ENCODE results near the gene RER1. TPM values are rescaled to one million over a fixed set of nuclear protein-coding genes. Genes with fewer than 3 reads are reported as not detected.

The RER1 gene
- total RNA-seq, 1 donor from 2014 or later, result 105 TPM

- ATAC-seq (ENCODE audit: low read depth) (no peak), DNase-seq (no peak)
- Mint-ChIP-seq H3K27me3 (no peaks in the 10 kb centered on the region), H3K36me3 (ENCODE audit: low read depth) (no peaks in the 10 kb centered on the region), H3K4me3 (no peak overlapping the region), H3K4me1 (no peaks in the 10 kb centered on the region), H3K9me3 (no peaks in the 10 kb centered on the region), H3K27ac (no peak overlapping the region)
- TF ChIP-seq CTCF (IDR thresholded peaks at IDR 0.05), result no peak
- intact Hi-C loops (cut with micrococcal nuclease), result no loop called here
- ChIA-PET CTCF (no interaction called here), POLR2A (no interaction called here)
These were observed 46.8 kb upstream of the RER1 start for GRCh38 chr1:2344744-2345296.

GRCh38 chr1:2345297-2346075 is 46.2 kb upstream of the RER1 start:
- ChIA-PET CTCF (no interaction called here), POLR2A (no interaction called here)
- Mint-ChIP-seq H3K27me3 (no peaks in the 10 kb centered on the region), H3K27ac (no peak overlapping the region), H3K4me3 (no peak overlapping the region), H3K4me1 (no peaks in the 10 kb centered on the region), H3K36me3 (ENCODE audit: low read depth) (no peaks in the 10 kb centered on the region), H3K9me3 (no peaks in the 10 kb centered on the region)
- ATAC-seq (ENCODE audit: low read depth) (no peak), DNase-seq (no peak)
- TF ChIP-seq CTCF (IDR thresholded peaks at IDR 0.05), result no peak
- intact Hi-C loops (cut with micrococcal nuclease), result no loop called here

GRCh38 chr1:2346691-2347408 is 44.8 kb upstream of the RER1 start:
- no peak for TF ChIP-seq CTCF (IDR thresholded peaks at IDR 0.05)
- Mint-ChIP-seq H3K4me1 (no peaks in the 10 kb centered on the region), H3K9me3 (no peaks in the 10 kb centered on the region), H3K27ac (no peak overlapping the region), H3K36me3 (ENCODE audit: low read depth) (no peaks in the 10 kb centered on the region), H3K4me3 (no peak overlapping the region), H3K27me3 (no peaks in the 10 kb centered on the region)
- ATAC-seq (ENCODE audit: low read depth), result no peak
- intact Hi-C loops (cut with micrococcal nuclease), result no loop called here
- ChIA-PET CTCF (no interaction called here), POLR2A (interaction anchor here (0.6 kb wide), 1 partner anchor 13 kb away, joined by 4 read pairs; no protein-coding TSS in a partner anchor)
- no peak for DNase-seq

- no peaks in the 10 kb centered on the region for H3K27me3 Mint-ChIP-seq
- intact Hi-C loops (cut with micrococcal nuclease), result no loop called here
- H3K4me1 Mint-ChIP-seq, result no peaks in the 10 kb centered on the region
- ATAC-seq (ENCODE audit: low read depth), result no peak
- CTCF ChIA-PET, result no interaction called here
- H3K9me3 Mint-ChIP-seq, result no peaks in the 10 kb centered on the region
- no peak for DNase-seq
- H3K27ac Mint-ChIP-seq, result no peak overlapping the region
- H3K4me3 Mint-ChIP-seq, result no peak overlapping the region
- H3K36me3 Mint-ChIP-seq (ENCODE audit: low read depth), result no peaks in the 10 kb centered on the region
- no peak for TF ChIP-seq CTCF (IDR thresholded peaks at IDR 0.05)
- POLR2A ChIA-PET, result no interaction called here
These were observed 44.2 kb upstream of the RER1 start for GRCh38 chr1:2347409-2347785.

GRCh38 chr1:2347896-2348295 is 43.7 kb upstream of the RER1 start:
- TF ChIP-seq CTCF (IDR thresholded peaks at IDR 0.05), result no peak

More at GRCh38 chr1:2347896-2348295, 43.7 kb upstream of the RER1 start:
- ATAC-seq (ENCODE audit: low read depth), result no peak
- DNase-seq, result no peak
- Mint-ChIP-seq H3K36me3 (ENCODE audit: low read depth) (no peaks in the 10 kb centered on the region), H3K27ac (no peak overlapping the region), H3K4me3 (no peak overlapping the region), H3K27me3 (no peaks in the 10 kb centered on the region), H3K9me3 (no peaks in the 10 kb centered on the region), H3K4me1 (no peaks in the 10 kb centered on the region)
- intact Hi-C loops (cut with micrococcal nuclease), result no loop called here
- POLR2A ChIA-PET, result no interaction called here
- CTCF ChIA-PET, result no interaction called here
